ENCODE results near the gene MYL5.
A peak's percentile ranks its signal among the peaks of the same experiment; 100 is the strongest.

The MYL5 gene

DNA sequence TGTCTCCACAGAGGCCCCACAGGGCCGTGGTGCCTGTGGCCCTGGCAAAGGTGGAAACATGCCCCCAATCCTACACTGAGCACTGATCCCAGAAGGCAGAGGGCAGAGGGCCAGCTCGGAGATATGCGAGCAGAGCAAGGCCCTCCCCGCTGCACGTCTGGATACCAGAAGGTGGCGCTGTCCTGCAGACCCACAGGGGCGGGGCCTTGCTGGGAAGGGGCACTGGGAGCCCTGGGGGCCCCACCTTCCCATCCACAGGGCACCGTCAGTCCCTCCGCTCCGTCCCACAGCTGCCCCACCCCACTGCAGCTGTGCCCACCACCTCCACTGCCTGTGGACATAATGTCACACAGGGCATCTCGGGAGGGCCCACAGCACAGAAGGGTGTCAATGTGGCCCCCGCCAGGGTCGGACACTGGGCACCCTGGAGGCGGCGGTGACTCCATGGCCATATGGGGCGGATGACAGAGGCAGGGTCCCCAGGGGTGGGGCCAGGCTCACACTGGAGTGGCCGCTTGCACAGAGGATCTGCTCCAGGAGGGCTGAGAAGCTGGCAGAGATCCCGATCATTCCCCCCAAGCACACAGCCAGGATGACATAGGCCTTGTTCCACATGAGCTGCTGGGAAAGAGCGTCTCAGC, 9.8 kb downstream of the MYL5 start:
- H3K4me3 ChIP-seq (ENCODE audit: low read depth, low read length) = no peak overlapping the region
- TF ChIP-seq, protein P1, sequence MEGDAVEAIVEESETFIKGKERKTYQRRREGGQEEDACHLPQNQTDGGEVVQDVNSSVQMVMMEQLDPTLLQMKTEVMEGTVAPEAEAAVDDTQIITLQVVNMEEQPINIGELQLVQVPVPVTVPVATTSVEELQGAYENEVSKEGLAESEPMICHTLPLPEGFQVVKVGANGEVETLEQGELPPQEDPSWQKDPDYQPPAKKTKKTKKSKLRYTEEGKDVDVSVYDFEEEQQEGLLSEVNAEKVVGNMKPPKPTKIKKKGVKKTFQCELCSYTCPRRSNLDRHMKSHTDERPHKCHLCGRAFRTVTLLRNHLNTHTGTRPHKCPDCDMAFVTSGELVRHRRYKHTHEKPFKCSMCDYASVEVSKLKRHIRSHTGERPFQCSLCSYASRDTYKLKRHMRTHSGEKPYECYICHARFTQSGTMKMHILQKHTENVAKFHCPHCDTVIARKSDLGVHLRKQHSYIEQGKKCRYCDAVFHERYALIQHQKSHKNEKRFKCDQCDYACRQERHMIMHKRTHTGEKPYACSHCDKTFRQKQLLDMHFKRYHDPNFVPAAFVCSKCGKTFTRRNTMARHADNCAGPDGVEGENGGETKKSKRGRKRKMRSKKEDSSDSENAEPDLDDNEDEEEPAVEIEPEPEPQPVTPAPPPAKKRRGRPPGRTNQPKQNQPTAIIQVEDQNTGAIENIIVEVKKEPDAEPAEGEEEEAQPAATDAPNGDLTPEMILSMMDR (conservative IDR thresholded peaks at IDR 0.05; ENCODE audit: low read depth, low read length) = peak; percentile 84
- DNase-seq (ENCODE audit: low read depth) = peak; percentile 82

DNA sequence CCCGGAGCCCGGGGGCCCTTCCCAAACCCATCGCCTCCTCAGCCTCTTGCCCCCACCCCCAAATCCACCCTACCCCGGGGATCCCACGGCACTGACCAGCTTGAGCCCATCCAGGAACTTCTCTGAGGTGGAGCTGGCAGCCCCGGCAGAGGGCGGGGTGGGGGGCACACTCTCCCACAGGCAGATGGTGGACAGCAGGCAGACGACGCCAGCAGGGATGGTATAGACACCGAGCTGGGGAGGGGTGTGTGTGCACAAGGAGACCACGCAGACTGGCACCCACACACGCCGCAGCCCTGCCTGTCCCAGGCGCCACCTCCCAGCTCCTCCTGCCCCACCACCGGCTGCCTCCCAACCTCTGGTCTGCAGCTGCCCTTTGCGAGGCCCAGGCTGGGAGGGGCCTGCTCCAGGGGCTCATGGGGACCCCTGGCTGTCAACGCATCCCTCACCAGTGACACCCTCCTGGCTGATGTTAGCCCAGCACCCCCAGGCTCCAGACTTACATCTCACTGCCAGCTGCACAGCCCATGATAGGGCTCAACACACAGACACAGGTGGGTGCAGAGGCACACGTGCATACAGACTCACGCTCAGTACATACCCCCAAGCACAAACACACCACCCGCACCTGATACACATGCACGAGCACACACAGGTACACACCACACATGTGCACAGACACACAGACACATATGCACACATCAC, 10.4 kb downstream of the MYL5 start:
- TF ChIP-seq, protein P1 (conservative IDR thresholded peaks at IDR 0.05; ENCODE audit: low read depth, low read length) = no peak
- no peak overlapping the region for H3K4me3 ChIP-seq (ENCODE audit: low read depth, low read length)
- no peak for DNase-seq (ENCODE audit: low read depth)

DNA sequence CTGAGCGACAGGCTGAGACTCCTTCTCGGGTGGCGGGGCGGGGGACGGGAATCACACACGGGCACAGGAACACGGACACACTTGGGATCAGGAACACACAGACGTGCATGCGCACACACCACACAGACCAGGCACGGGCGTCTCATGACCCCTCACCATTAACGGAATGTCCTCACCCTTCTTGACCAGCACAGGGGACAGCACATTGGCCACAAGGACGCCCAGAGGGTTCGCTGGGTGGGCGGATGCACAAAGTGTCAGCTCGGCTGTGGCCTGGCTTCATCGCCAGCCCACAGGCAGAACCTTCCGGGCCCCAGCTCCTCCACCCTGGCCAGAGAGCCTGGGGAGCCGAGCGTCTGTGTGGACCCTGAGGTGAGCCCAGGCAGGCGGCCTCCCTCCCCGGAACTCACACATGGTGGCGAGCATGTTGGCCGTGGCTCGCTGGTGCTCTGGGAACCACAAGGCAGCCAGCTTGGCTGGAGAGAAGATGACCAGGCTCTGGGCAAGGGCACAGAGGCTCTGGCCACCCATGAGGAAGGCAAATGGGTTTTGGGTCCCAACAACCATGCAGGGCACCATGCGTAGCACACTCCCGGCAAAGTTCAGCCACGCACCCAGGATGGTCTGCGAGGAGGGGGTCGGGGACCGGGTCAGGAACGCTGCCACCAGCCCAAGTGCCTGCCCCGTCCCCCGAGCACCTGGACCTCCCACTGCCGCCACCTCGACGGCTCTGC, 11.5 kb downstream of the MYL5 start:
- TF ChIP-seq, protein P1 (conservative IDR thresholded peaks at IDR 0.05; ENCODE audit: low read depth, low read length) = no peak
- no peak overlapping the region for H3K4me3 ChIP-seq (ENCODE audit: low read depth, low read length)
- DNase-seq (ENCODE audit: low read depth) = no peak

DNA sequence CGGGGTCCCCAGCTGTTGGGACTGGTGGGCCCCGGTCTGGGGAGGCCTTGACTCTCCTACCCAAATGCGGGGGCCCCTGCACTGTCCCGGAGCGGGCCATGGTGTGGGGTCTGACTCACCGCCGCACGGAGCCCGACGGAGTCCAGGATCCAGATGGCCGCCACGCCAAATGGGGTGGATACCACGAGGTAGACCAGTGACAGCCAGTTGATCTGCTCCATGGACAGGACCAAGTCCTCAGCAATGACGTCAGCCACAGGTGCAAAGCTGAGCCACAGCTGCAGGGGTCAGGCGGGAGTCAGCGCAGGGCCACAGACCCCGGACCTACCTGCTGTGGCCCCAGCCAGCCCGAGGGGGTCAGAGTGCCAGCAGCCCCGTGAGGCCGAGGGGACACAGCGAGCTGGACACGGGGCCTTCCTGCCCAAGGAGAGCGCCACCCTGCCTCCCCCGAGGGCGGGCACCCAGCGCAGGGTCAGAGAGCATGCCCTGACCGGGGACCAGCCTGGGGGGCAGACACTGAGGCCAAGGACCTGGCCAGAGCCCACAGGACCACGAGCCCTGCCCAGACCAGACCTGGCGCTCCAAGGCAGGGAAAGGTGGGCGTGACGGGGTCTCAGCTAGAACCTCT, 12.2 kb downstream of the MYL5 start:
- DNase-seq (ENCODE audit: low read depth) = no peak
- TF ChIP-seq, protein P1 (conservative IDR thresholded peaks at IDR 0.05; ENCODE audit: low read depth, low read length) = no peak
- no peak overlapping the region for H3K4me3 ChIP-seq (ENCODE audit: low read depth, low read length)

DNA sequence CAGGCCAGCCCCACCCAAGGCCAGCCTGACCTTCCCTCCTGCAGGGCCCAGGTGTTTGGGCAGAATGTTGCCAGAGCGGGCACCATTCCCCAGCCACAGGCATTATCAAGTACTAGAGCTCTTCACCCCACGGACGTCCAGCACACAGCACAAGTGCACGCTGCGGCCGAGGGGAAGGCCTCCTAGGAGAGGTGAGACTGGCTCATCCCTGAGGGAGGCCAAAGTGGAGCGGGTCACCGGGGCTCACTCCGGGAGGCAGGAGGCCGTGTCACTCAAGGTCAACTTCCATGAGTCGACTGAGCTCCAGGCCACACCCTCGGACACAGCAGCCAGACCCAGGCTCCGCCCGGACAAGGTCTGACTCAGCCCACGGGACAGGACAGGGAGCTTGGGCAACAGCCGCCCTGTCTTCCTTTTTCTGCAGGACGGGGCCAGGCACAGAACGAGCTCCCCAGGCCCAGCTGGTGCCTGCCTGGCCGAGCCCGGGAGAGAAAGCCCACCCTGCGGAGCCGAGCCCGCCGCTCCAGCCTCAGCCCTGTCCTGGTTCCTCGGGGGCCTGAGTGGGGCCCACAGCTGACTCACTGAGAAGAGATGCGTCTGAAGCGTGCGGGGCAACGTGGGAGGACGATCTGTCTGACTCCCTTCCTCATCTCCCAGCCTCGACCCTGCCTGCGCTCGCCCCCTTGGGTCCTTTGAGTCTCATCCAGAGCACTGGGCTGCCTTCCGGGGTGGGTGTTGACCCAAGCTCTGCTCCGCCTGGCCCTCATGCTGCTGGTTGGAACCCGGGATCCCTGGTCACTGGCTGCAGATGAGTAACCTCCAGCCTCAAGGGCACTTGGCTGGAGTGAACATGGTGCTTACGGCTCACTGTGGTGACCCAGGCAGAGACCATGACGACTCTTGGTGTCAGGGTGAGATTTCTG, 13.0 kb downstream of the MYL5 start:
- peak; percentile 92 for DNase-seq (ENCODE audit: low read depth)
- peak overlapping the region; percentile 29 for H3K4me3 ChIP-seq (ENCODE audit: low read depth, low read length)
- TF ChIP-seq, protein P1 (conservative IDR thresholded peaks at IDR 0.05; ENCODE audit: low read depth, low read length) = no peak

All from choroid plexus epithelial cell (primary cell).